NCI-H1930 (cell line): ENCODE measurements around the gene SWAP70.

Experiments
- DNase-seq, 2 experiments: peaks; one replicate each; lab custom pipeline; 2025; lab: John Stamatoyannopoulos, UW

SWAP70 gene

DNA sequence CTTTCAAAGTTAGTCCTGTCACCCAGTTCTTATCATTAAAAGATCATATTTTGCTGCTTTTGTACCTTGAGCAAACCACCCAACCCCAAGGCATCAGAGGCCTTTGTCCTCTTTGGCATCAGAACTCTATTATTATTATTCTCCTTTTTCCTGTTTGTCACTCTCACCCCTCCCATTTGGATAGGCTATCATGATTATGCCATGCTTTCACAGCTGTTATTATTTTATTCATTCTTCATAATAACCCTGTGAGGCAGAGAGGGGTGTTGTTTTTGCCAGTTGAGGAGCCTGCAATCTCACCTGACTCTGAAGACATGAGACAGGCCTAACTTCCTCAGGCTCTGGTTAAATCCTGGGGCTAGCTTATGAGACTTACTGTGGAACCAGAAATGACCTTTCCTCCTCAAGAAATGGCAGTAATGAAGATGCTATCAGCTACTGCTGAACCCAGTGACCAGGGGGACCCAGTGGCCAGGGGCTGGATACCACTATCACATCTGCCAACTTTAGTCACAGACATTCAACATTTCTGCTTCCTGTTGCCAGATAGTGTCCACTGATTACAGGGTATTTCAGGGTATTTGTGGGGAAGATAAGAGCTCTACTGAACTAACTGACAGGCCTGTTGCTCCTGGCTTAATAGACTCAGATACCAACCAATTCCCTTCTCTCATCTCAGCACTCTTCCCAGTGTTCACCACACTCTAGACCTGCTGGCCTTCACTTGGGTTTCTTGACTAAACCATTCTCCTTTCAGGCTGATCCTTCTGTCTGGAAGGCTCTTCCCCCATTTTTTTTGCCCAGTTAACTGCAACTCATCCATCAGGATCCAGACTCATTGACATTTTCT, 11.8 kb upstream of the SWAP70 start:
- no peak for DNase-seq

DNA sequence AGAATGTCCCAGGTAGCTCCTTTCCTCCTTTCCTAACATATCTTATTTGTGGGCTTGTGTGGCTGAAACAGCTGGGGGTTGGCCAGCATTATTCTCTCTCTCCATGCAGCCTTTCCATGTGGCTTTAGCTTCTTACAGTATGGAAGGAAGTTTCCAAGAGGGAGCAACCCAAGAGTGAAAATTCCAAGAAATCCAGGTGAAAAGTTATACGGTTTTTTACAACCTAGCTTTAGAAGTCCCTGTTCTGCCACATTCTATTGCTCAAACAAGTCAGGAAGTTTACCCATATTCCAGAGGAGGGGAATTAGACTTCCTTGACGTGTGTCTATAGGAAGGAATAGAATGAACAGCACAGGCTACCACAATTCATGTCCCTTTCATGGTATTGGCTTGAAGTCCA, 10.0 kb upstream of the SWAP70 start:
- no peak for DNase-seq

DNA sequence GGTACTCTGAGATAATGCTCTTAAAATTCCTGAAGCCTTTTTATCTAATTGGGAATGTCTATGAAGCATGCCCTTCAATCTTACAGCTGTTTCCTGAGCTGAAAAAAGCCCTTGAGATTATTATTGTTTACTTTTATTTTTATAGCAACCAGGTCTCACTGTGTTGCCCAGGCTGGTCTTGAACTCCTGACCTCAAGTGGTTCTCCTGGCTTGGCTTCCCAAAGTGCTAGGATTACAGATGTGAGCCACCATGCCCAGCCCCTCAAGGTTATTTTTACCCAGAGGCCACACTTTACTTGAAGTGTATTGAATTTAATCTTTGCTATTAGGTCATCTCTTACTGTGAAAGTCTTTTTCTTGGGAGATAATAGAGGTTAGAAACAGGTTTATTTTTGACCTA, 7.0 kb upstream of the SWAP70 start:
- no peak for DNase-seq

DNA sequence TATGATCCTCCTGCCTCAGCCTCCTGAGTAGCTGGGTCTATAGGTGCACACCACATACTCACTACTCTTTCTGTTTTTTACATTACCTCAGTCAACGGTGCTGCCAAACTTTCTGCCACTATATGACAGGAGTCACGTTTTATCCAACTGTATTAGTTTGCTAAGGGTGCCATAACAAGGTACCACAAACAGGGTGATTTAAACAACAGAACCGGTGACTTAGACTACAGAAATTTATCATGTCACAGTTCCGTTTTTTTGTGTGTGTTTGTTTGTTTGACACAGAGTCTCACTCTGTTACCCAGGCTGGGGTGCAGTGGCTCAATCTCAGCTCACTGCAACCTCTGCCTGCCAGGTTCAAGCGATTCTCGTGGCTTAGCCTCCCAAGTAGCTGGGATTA, 6.3 kb upstream of the SWAP70 start:
- no peak for DNase-seq

DNA sequence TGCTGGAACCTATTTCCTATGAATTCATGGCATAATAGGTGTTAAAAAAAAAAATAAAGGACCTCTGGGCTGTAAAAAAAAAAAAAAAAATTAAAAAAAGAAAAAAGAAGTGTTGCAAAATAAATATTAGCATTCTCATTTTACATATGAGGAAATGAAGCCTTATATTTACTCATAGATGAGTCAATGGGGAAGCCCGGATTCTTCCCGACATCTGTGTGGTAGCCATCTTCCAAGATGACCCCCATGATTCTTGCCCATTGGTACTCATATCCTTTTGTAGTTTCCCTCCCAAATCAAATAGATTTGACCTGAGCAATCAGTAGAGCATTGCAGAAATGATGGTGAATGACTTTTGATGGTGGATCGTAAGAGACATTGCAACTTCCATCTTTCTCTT, 3.0 kb upstream of the SWAP70 start:
- DNase-seq: no peak

DNA sequence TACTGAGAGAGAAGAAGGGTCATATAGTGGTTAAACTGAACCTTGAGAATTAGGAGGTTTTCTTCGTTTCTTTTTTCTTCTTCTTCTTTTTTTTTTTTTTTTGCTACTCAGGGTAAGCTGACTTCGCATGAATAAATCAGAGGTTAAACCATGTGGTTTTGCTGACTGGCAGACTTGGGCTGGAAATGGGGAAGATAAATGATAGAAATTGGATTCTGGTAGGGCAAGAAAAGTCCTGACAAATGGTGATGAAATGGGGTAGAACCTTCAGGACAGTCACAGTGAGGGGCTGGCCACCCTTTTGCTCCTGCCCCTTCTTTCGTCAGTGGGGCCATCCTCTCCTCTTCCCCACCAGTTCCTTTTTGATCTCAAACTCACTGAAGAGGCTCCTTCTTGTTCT, 1.6 kb upstream of the SWAP70 start:
- no peak for DNase-seq

DNA sequence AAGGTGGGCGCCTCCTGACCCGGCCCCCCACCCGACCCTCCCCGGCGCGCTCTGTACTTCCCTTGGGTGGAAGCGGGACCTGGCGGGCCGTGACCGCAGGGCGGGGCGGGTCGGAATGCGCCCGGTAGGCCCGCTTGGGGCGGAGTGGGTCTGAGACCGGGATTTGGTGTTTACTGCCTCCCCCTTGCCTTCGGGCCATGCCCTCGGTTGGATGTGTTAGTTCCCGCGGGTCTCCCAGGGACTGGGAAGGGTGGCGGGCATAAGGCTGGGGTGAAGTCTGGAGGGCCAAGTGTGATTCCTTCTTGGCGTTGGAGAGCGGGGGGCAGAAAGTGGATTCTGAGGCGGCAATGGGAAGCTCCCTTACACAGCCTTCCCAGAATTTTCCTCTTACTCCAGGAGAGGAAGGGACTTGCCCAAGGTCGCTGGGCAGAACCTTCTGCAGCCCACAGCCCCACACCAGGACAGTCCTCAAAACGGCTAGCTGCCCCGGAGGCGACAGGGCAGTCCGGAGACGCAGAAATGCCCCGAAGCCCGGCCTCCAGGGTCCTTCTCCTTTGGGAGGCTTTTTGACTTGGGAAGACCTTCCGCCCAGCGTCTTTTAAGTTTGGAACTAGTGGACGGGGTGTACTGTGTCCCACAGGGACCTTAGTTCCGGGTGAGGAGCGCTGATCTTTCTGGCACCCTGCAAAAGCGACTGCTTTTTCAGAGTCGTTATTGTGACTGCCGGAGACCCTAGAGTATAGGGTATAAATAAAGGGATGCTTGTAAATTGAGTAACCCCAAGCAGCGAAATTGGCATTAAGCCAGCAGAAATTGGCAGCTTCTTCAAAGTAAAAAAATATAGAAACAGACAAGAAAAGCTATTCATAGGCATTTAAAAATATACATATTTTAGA, 647 bp downstream of the SWAP70 start:
- DNase-seq: no peak

DNA sequence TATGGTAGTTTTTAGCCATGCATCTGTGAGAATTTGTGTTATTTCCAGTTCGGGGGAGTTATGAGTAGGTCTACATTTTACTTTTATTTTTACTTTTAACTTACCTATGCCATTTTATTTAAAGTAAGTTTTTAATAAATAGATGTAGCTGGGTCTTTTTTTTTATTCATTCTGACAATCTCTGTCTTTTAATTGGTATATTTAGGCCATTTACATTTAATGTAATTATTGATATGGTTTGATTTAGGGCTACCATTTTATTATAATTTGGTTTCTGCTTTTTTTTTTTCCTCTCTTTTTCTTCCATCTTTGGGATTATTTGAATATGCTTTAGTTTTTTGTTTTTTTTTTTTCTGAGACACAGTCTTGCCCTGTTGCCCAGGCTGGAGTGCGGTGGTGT, 1.9 kb downstream of the SWAP70 start:
- no peak for DNase-seq

DNA sequence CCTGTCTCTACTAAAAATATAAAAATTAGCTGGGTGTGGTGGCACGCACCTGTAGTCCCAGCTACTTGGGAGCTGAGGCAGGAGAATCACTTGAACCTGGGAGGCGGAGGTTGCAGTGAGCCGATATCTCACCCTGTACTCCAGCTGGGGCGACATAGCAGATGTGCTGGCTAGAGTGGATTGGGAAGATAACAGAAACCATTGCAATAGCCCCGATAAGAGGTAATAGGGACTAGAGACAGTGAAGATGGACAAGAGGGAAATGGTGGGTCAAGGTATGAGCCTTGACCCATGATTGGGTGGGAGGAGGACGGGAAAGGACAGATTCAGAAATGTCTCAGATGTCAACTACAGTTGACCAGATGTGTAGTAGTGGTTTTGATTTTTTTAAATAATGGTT, 6.1 kb downstream of the SWAP70 start:
- no peak for DNase-seq

DNA sequence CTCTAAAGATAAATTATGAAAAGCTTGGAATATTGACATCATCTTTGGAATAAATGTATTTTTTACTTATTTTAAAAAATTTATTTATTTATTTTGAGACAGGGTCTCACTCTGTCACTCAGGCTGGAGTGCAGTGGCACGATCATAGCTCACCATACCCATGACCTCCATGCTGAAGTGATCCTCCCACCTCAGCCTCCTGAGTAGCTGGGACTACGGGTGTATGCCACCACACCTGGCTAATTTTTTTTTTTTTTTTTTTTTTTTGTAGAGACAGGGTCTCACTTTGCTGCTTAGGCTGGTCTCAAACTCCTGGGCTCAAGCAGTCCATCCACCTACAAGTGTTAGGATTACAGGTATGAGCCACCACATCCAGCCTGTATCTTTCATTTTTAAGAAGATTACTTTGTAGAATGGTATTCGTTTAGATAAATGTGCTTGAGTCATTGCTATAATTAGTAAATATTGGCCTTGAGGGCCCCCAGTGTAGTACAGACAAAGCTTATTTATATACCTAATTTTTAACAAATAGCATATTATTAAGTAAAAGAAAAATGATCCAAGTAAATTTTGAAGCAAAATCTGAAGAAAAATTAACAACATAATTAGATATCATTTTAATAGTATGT, 8.5 kb downstream of the SWAP70 start:
- no peak for DNase-seq

DNA sequence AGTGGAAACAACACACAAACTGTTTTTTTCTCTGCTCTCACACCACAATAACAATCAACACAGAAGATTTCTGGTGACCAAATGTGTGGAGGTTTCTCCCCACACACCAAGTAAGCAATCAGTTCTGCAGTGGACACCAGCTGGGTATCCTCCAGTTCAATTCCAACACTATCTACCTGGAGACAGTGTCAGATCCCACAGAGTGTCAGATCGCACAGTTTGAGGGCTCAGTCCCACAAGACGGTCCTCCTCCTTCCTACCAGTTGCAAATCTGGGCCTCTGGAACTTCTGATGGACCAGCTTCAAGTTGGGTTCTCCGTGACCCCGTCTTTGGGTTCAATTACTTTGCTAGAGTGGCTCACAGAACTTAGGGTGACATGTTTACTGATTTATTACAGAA, 9.0 kb downstream of the SWAP70 start:
- no peak for DNase-seq

DNA sequence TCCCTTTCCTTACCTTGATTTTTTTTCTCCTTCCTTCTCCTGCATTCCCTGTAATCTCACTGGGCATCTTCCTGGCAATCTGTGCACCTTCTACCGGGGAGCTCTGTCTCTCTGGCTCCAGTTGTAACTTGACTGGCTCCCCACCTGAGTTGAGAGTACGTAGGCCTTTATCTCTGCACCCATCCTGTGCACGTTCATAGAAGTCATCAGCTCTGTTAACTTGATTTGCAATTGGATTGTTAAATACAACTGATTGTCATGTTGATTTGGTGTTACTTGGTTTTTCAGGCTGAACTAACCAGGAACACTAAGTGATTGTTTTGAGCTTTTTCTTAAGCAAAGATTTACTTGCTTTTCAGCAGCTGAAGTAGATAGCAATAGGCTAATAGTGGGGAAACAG, 11.8 kb downstream of the SWAP70 start:
- no peak for DNase-seq

DNA sequence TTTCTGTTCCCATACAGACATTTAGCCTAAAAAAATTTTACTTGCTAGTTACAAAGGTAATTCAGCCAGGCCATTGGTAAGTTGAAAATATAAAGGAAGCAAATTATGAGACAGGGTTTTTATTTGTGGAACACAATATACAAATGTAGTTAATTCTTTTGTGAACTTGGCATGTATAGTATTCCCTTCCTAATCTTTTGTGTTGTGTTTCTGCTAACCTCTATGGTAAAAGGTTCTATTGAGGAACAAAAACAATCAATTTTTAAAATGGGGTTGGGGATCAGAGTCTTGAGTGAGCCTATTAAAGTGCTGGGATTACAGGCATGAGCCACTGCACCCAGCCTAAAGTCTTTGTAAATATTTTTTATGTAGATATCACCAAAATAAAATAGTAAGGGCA, 14.1 kb downstream of the SWAP70 start:
- no peak for DNase-seq

DNA sequence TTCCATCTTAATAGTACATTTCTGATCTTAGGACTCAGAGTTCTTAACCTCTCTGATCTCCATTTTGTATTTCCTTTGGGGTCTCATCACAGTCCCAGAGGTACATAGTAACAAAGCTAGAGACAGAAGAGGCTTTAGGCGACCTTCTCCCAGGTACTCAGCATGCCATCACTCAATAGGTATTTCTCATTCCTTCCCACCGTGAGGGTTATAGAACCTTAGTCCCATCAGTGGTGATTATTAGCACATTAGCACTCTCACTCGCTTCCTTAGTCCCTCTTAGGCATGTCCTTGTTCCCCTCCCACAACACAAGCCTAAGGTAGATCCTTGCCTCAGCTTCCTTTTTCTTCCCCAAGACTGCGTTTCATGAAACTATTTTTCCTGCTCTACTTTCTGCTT, 14.7 kb downstream of the SWAP70 start:
- DNase-seq: no peak

DNA sequence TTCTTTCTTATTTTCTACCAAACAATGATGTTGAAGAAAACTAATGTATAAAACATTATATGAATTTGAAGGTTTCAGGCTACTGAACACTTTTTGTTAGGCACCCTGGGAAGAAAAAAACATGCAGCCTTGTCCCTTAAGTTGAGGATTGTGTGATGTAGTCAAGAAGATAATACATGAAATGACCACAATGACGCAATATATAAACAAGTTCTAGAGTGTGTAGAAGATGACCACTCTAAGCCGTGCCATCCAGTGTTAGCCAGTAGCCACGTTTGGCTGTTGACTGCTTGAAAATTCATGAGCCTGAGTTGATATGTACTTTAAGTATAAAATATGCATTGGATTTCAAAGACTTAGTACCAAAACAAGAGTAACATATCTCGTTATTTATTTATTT, 16.2 kb downstream of the SWAP70 start:
- DNase-seq: no peak

DNA sequence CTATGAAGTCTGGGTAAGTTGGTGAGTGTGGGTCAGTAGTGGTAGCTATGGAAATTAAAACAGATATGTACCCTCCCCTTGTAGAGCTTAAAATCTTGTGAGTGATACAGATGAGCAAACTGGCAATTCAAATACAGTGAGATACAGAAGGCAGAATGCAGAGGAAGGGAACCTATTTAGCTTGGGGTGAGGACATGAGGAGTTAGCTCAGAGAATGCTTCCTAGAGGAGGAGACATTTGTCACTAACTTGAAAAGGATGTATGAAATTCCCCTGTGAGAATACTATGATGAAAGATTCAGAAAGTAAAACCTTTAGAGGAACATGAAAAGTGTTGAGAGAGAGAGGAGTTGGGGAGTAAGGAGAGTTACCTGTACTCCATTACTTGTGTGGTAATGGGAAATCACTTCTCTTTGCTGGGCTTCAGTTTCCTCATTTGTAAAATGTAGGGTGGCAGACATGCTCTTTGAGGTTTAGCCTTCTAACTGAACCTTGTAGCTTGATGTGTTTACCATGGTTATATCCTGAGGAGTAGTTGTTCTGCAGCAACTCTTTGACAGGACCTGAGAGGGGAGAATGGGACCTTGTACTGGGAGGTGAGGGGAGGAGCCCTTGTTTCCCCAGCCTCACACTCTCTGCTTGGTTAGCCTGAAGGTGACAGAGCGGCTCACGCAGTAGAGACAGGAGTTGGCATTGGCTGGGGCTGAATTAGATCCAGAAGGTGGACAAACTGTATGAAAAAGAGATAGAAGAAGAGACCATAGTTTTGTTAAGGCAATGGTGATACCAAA, 17.9 kb downstream of the SWAP70 start:
- no peak for DNase-seq

DNA sequence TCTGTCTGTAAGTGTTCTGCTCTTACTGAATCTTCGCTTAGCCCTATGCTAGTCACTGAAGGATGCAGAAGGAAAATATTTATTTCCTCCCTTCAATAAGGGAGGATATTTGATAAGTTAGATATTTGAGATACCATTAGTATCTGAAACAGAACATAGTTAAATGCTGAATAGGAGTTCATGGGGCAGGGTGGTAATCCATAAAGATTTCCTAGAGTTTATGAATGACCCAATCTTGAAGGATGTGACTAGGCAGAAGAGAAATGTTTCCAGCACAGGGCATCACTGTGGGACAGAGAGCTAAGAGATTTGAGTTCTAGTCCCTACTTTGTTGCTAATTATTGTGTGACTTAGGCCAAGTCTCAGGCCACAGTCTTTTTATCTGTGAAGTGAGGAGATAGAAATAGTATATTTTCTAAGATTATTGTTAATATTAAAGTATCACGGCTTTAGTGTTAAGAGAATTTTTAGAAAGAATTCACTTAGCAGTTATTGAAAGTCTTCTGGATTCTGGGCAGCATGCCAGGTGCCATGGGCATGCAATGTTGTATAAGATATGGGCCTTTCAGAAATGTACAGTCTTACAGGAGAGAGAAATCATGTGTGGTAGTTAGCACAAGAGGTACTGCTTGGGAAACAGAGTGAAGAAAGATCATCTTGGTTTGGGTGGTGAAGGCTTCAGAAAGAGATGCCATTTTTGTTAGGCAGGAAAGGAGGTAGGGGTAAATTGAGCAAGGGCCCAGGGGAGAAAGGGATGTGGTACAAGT, 24.0 kb downstream of the SWAP70 start:
- DNase-seq: no peak

DNA sequence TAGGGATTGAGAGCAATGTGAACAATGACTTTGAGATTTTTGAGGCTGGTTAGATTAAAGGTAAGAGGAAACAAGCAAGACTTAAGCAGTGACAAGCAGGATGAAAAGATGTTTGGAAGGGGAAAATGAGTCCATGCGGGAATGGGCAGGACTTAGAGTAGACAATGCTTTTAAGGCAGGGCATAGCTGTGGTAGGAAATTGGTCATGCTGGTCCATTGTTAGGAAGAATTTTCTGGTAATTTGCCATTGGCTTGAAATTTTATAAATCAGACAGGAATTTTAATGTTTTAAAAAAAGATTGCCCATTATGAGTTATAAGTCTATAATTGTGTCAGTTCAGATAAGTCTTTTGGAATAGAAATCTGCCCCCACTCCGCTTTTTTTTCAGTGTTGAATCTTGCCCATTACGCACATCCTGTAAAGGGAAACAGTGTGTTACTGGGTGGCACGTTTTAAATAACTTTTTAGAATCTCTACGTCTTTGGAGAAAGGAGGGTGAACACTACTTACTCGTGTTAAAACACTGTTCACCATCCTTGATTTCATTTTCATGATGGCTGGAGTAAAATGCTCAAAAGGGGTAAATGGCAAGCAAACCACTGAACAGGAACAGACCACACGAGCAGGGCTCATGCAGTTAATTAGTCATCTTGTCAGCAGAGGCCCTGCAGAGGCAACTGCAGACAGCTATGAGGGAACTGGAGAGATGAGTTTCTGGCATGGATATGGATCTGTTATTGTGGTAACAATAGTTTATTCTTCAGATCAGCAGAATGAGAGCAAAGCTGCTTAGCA, 25.0 kb downstream of the SWAP70 start:
- DNase-seq: no peak

DNA sequence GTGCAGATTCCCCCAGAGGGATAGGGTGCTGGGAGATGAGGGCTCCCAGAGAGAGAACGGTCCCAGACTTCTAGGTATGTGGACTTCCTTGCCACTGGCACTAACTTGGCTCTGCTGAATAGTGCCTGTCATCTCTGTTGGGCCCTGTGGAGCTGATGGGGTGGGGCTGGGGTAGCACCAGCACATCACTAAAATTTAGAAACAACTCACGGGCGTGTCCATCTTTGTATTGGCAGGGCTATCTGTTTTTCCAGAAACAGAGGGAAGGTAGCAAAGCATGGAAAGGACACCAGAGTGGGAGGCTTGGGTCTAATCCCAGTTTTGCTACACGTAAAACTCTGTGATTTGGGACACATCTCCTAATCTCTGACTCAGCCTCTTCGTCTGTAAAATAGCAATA, 25.8 kb downstream of the SWAP70 start:
- no peak for DNase-seq

DNA sequence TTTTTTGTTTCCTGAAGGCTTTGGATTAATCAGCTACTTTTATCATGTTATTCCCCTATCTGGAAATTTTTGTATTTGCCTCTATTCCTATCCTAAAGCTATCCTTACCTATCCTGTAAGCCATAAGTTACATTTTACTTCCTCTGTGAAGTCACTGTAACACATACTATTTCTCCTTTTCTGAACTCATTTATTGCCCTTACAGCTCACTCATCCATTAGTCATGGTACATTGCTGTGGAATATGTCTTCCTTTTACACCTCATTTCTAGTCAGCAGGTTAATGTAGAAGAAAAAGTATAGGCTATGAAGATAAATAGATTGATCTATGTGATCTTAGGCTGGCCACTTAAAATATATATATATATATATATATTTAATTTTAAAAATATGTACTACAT, 28.0 kb downstream of the SWAP70 start:
- no peak for DNase-seq
